Activated naive CD4-positive, alpha-beta T cell treated with anti-CD3 and anti-CD28 coated beads, Interleukin-2, amount 50 U/mL, for 24 hours (primary cell): Measurements from ENCODE around the gene HEG1.

Experiments
- H3K27ac Mint-ChIP-seq: one replicate; pipeline ENCODE4 v1.8.0; 2021; ENCODE audit warnings: mild to moderate bottlenecking, mixed read lengths
- H3K27me3 Mint-ChIP-seq: one replicate; pipeline ENCODE4 v1.8.0; 2021; ENCODE audit warnings: mixed read lengths
- H3K36me3 Mint-ChIP-seq: one replicate; pipeline ENCODE4 v1.8.0; 2021; ENCODE audit warnings: mixed read lengths
- H3K4me1 Mint-ChIP-seq: one replicate; pipeline ENCODE4 v1.8.0; 2021; ENCODE audit warnings: mixed read lengths
- H3K4me3 Mint-ChIP-seq: one replicate; pipeline ENCODE4 v1.8.0; 2021; ENCODE audit warnings: mild to moderate bottlenecking, mixed read lengths
- H3K9me3 Mint-ChIP-seq: one replicate; pipeline ENCODE4 v1.8.0; 2021; ENCODE audit warnings: mixed read lengths

HEG1 gene

GRCh38 chr3:124918524-124918923 is 137.3 kb downstream of the HEG1 start:
- H3K27ac Mint-ChIP-seq = no peak overlapping the region
- H3K36me3 Mint-ChIP-seq = no peaks in the 10 kb centered on the region
- no peak overlapping the region for H3K4me3 Mint-ChIP-seq
- peaks cover 2% of the 10 kb centered on the region for H3K27me3 Mint-ChIP-seq
- no peaks in the 10 kb centered on the region for H3K4me1 Mint-ChIP-seq
- H3K9me3 Mint-ChIP-seq = no peaks in the 10 kb centered on the region

- H3K4me1 Mint-ChIP-seq = no peaks in the 10 kb centered on the region
Measured at GRCh38 chr3:124916837-124917409, 138.9 kb downstream of the HEG1 start.

More at GRCh38 chr3:124916837-124917409, 138.9 kb downstream of the HEG1 start:
- no peaks in the 10 kb centered on the region for H3K36me3 Mint-ChIP-seq
- H3K27ac Mint-ChIP-seq = no peak overlapping the region
- no peaks in the 10 kb centered on the region for H3K9me3 Mint-ChIP-seq
- H3K4me3 Mint-ChIP-seq = no peak overlapping the region
- H3K27me3 Mint-ChIP-seq = peaks cover 2% of the 10 kb centered on the region
